Measurements from ENCODE around the gene CPA5.

DNA sequence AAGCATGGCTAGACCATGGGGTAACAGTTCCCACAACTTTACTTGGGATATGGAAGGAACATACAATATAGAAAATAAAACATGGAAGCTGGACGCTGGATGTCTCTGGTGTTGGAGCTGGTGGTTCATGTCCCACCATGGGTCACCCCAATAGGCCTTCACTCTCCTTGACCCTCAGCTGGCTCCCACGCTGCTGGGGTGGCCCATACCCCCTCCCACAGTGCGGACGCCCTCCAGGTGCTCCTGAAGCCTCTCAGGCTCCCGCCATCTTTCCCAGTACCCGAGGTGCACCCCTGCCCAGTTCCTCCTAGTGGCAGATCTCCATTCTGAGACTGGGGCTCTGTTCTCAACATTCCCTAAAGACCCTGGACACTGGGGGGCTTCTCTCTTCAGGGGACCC is 29.9 kb downstream of the CPA5 start:
- no peak for TF ChIP-seq EGR1 (IDR thresholded peaks at IDR 0.05; ENCODE audit: borderline replicate concordance in 1 of 2, low read depth in 2 of 2, low read length in 2 of 2)
- no peak for TF ChIP-seq CHD1 (IDR thresholded peaks at IDR 0.05; ENCODE audit: low read depth, low read length)
- no peak for TF ChIP-seq RFX5 (IDR thresholded peaks at IDR 0.05; ENCODE audit: low read depth, low read length)
- TF ChIP-seq, protein P1, sequence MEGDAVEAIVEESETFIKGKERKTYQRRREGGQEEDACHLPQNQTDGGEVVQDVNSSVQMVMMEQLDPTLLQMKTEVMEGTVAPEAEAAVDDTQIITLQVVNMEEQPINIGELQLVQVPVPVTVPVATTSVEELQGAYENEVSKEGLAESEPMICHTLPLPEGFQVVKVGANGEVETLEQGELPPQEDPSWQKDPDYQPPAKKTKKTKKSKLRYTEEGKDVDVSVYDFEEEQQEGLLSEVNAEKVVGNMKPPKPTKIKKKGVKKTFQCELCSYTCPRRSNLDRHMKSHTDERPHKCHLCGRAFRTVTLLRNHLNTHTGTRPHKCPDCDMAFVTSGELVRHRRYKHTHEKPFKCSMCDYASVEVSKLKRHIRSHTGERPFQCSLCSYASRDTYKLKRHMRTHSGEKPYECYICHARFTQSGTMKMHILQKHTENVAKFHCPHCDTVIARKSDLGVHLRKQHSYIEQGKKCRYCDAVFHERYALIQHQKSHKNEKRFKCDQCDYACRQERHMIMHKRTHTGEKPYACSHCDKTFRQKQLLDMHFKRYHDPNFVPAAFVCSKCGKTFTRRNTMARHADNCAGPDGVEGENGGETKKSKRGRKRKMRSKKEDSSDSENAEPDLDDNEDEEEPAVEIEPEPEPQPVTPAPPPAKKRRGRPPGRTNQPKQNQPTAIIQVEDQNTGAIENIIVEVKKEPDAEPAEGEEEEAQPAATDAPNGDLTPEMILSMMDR (IDR thresholded peaks at IDR 0.05 in 2 of 3, conservative IDR thresholded peaks at IDR 0.05 in 1 of 3; ENCODE audit: control insufficient read depth in 2 of 3, extremely low read depth in 1 of 3, insufficient read depth in 1 of 3, low read depth in 3 of 3, low read length in 3 of 3) = no peak
- no peak for TF ChIP-seq JUND (IDR thresholded peaks at IDR 0.05; ENCODE audit: low read depth, low read length)
- TF ChIP-seq HCFC1 (IDR thresholded peaks at IDR 0.05; ENCODE audit: low read length) = no peak
- TF ChIP-seq POLR2AphosphoS5 (IDR thresholded peaks at IDR 0.05; ENCODE audit: low read length) = no peak
- no peak for TF ChIP-seq POLR2A (IDR thresholded peaks at IDR 0.05; ENCODE audit: low read depth, low read length)
- no peak for TF ChIP-seq SUPT20H (IDR thresholded peaks at IDR 0.05; ENCODE audit: borderline replicate concordance, control insufficient read depth, low read depth, low read length)
- no peak for TF ChIP-seq ZSCAN29 (IDR thresholded peaks at IDR 0.05)

Measured in GM12878 (cell line).